RWPE1 (cell line): ENCODE results near the gene RASD1.

Experiments used
- CTCF ChIA-PET: fragments of 350-600 bp; sonication (Branson Sonifier 250); formaldehyde crosslinking; extraction: SDS; loops from one replicate; lab custom pipeline; 2021; lab: Yijun Ruan, JAX
- POLR2A ChIA-PET: fragments of 400-600 bp; formaldehyde crosslinking; extraction: SDS; loops from one replicate; lab custom pipeline; 2020; ENCODE audit warnings: antibody characterized with exemption; ENCODE audit not compliant: low non-redundant PET; lab: Yijun Ruan, JAX
- DNase-seq: peaks from one replicate; pipeline ENCODE4 v3.0.0; 2012; ENCODE audit warnings: low spot score
- H3K27ac ChIP-seq: fragments of 450-650 bp; 2 replicates; pipeline ENCODE4 v1.5.1; 2017
- CTCF ChIP-seq: fragments of 450-650 bp; conservative IDR thresholded peaks from 2 replicates; pipeline ENCODE4 v1.5.1; 2017; ENCODE audit warnings: low read depth, mild to moderate bottlenecking

RASD1 gene

GRCh38 chr17:17508019-17508535, 11.9 kb upstream of the RASD1 start:
- no peak for TF ChIP-seq CTCF
- ChIA-PET CTCF (interaction anchor here (0.7 kb wide), 1 partner anchor 539 kb away, joined by 4 read pairs; no protein-coding TSS in a partner anchor), POLR2A (no interaction called here)
- no peak overlapping the region for H3K27ac ChIP-seq
- DNase-seq = no peak

- DNase-seq = no peak
- no peak for TF ChIP-seq CTCF
- no peak overlapping the region for H3K27ac ChIP-seq
- CTCF ChIA-PET = interaction anchor here (0.7 to 1.1 kb wide), 3 partner anchors 10 to 539 kb away, joined by 4 to 5 read pairs (median 5); no protein-coding TSS in a partner anchor
- POLR2A ChIA-PET = no interaction called here
Observed at GRCh38 chr17:17507465-17508011, 11.3 kb upstream of the RASD1 start.

- no peak for TF ChIP-seq CTCF
- no peak overlapping the region for H3K27ac ChIP-seq
- DNase-seq = no peak
- ChIA-PET CTCF (interaction anchor here (0.7 to 1.1 kb wide), 3 partner anchors 10 to 538 kb away, joined by 4 to 5 read pairs (median 5); no protein-coding TSS in a partner anchor), POLR2A (no interaction called here)
Observed at GRCh38 chr17:17506893-17507464, 10.8 kb upstream of the RASD1 start.

GRCh38 chr17:17506181-17506741, 10.1 kb upstream of the RASD1 start:
- TF ChIP-seq CTCF = no peak
- ChIA-PET POLR2A (no interaction called here), CTCF (interaction anchor here (0.8 to 1.1 kb wide), 2 partner anchors 9 to 10 kb away, joined by 3 to 5 read pairs; no protein-coding TSS in a partner anchor)
- H3K27ac ChIP-seq = no peak overlapping the region
- no peak for DNase-seq

GRCh38 chr17:17505610-17506171, 9.5 kb upstream of the RASD1 start:
- no peak for TF ChIP-seq CTCF
- no peak for DNase-seq
- CTCF ChIA-PET = interaction anchor here (0.6 to 1.0 kb wide), 3 partner anchors 9 to 152 kb away, joined by 3 to 5 read pairs (median 3); no protein-coding TSS in a partner anchor
- no peak overlapping the region for H3K27ac ChIP-seq
- POLR2A ChIA-PET = no interaction called here

GRCh38 chr17:17505151-17505550, 9.0 kb upstream of the RASD1 start:
- ChIA-PET CTCF (interaction anchor here (0.5 to 1.0 kb wide), 4 partner anchors 23 to 151 kb away, joined by 3 to 5 read pairs (median 4); no protein-coding TSS in a partner anchor), POLR2A (no interaction called here)
- DNase-seq = no peak
- TF ChIP-seq CTCF = no peak
- H3K27ac ChIP-seq = no peak overlapping the region
